OCI-LY1 (cell line): ENCODE measurements around the gene CALY.

Experiments used
- H2AFZ ChIP-seq: fragments of 200-600 bp; sonication (generic), shearing (Covaris generic); 2 replicates; pipeline ENCODE4 v1.6.0; 2014; ENCODE audit warnings: antibody characterized with exemption, mild to moderate bottlenecking, low read length
- H3F3A ChIP-seq: fragments of 200-600 bp; sonication (generic), shearing (Covaris generic); 2 replicates; pipeline ENCODE4 v1.6.0; 2014; ENCODE audit warnings: mild to moderate bottlenecking, antibody characterized with exemption, low read length, moderate library complexity; ENCODE audit not compliant: insufficient read depth
- H3K27ac ChIP-seq: fragments of 200-600 bp; sonication (generic); 2 replicates; pipeline ENCODE4 v1.5.1; 2014; ENCODE audit warnings: low read length, mixed run types, mild to moderate bottlenecking, low read depth; ENCODE audit not compliant: poor library complexity, severe bottlenecking
- H3K27me3 ChIP-seq: fragments of 200-600 bp; sonication (generic); 2 replicates; pipeline ENCODE4 v1.6.0; 2014; ENCODE audit warnings: antibody characterized with exemption, mild to moderate bottlenecking, low read length, moderate library complexity; ENCODE audit not compliant: insufficient read depth
- H3K36me3 ChIP-seq: fragments of 200-600 bp; sonication (generic); 2 replicates; pipeline ENCODE4 v1.6.1; 2014; ENCODE audit warnings: mild to moderate bottlenecking, antibody characterized with exemption, low read length, moderate library complexity, mixed read lengths; ENCODE audit not compliant: insufficient read depth
- H3K4me1 ChIP-seq: fragments of 200-600 bp; sonication (generic); 2 replicates; pipeline ENCODE4 v1.5.1; 2014; ENCODE audit warnings: mild to moderate bottlenecking, low read length, moderate library complexity; ENCODE audit not compliant: insufficient read depth, severe bottlenecking
- H3K4me2 ChIP-seq: fragments of 200-600 bp; sonication (generic), shearing (Covaris generic); 2 replicates; pipeline ENCODE4 v1.6.1; 2014; ENCODE audit warnings: low read length
- H3K4me3 ChIP-seq: fragments of 200-600 bp; sonication (generic); 2 replicates; pipeline ENCODE4 v1.5.1; 2014; ENCODE audit warnings: low read length, low read depth, mild to moderate bottlenecking, mixed read lengths; ENCODE audit not compliant: poor library complexity, severe bottlenecking
- H3K79me2 ChIP-seq: fragments of 200-600 bp; shearing (Covaris generic); 2 replicates; pipeline ENCODE4 v1.6.1; 2016; ENCODE audit warnings: mixed run types, low read length, mixed read lengths; ENCODE audit not compliant: insufficient read depth
- H3K9ac ChIP-seq: fragments of 200-600 bp; sonication (generic), shearing (Covaris generic); 2 replicates; pipeline ENCODE4 v1.6.1; 2014; ENCODE audit warnings: mild to moderate bottlenecking, low read length, mixed read lengths
- H3K9me2 ChIP-seq: fragments of 200-600 bp; sonication (generic), shearing (Covaris generic); 2 replicates; pipeline ENCODE4 v1.6.1; 2014; ENCODE audit warnings: low read depth, mild to moderate bottlenecking, low read length, mixed read lengths
- H3K9me3 ChIP-seq: fragments of 200-600 bp; shearing (Covaris generic); 2 replicates; pipeline ENCODE4 v1.6.1; 2014; ENCODE audit warnings: low read length, mixed read lengths
- H4K20me1 ChIP-seq: fragments of 200-600 bp; sonication (generic), shearing (Covaris generic); 2 replicates; pipeline ENCODE4 v1.6.0; 2016; ENCODE audit warnings: mild to moderate bottlenecking, low read length; ENCODE audit not compliant: insufficient read depth
- EZH2 ChIP-seq: fragments of 200-600 bp; sonication (generic), shearing (Covaris generic); IDR thresholded peaks from 2 replicates; pipeline ENCODE4 v1.8.0; 2017; ENCODE audit warnings: borderline replicate concordance, mixed run types, mild to moderate bottlenecking, antibody characterized with exemption, low read length, moderate library complexity, mixed read lengths
- TF ChIP-seq, protein P1 (sequence below): fragments of 200-600 bp; sonication (generic), shearing (Covaris generic); IDR thresholded peaks from 2 replicates; pipeline ENCODE4 v1.5.1; 2017; ENCODE audit warnings: mild to moderate bottlenecking, antibody characterized with exemption, low read length, moderate library complexity, mixed read lengths

The CALY gene

DNA sequence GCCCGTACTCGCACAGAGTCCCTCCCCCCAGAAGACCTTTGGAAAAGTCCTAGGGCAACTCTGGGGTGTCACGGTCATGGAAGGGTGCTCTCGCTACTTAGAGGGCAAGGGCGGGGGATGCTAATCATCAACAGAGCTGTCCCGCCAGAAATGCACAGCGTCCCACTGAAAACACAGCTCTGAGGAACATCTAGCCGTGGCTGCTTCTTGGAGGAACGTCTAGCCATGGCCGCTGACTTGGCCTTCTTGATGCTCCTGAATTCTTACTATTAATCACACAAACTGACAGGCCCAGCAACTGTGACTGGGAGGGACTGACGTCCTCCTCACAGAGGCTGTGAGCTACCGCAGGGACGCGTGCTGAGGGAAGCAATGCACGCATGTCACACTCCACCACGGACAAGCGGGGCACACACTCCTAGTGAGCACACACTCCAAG is 29.7 kb downstream of the CALY start:
- peak overlapping the region; percentile 87 for H3K4me3 ChIP-seq
- H3K79me2 ChIP-seq = no peaks in the 10 kb centered on the region; the same call in 1 of the 2 replicates
- no peaks in the 10 kb centered on the region for H3F3A ChIP-seq
- no peaks in the 10 kb centered on the region for H3K27me3 ChIP-seq
- TF ChIP-seq, protein P1, sequence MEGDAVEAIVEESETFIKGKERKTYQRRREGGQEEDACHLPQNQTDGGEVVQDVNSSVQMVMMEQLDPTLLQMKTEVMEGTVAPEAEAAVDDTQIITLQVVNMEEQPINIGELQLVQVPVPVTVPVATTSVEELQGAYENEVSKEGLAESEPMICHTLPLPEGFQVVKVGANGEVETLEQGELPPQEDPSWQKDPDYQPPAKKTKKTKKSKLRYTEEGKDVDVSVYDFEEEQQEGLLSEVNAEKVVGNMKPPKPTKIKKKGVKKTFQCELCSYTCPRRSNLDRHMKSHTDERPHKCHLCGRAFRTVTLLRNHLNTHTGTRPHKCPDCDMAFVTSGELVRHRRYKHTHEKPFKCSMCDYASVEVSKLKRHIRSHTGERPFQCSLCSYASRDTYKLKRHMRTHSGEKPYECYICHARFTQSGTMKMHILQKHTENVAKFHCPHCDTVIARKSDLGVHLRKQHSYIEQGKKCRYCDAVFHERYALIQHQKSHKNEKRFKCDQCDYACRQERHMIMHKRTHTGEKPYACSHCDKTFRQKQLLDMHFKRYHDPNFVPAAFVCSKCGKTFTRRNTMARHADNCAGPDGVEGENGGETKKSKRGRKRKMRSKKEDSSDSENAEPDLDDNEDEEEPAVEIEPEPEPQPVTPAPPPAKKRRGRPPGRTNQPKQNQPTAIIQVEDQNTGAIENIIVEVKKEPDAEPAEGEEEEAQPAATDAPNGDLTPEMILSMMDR = no peak
- no peak for TF ChIP-seq EZH2
- peak overlapping the region; percentile 95 for H3K4me2 ChIP-seq
- no peaks in the 10 kb centered on the region for H3K9me3 ChIP-seq
- no peak overlapping the region for H2AFZ ChIP-seq
- peaks cover 32% of the 10 kb centered on the region for H3K36me3 ChIP-seq
- peaks cover 24% of the 10 kb centered on the region for H3K4me1 ChIP-seq
- H3K9me2 ChIP-seq = no peaks in the 10 kb centered on the region
- H3K27ac ChIP-seq = no peak overlapping the region
- no peaks in the 10 kb centered on the region for H4K20me1 ChIP-seq
- H3K9ac ChIP-seq = peak overlapping the region; percentile 71

DNA sequence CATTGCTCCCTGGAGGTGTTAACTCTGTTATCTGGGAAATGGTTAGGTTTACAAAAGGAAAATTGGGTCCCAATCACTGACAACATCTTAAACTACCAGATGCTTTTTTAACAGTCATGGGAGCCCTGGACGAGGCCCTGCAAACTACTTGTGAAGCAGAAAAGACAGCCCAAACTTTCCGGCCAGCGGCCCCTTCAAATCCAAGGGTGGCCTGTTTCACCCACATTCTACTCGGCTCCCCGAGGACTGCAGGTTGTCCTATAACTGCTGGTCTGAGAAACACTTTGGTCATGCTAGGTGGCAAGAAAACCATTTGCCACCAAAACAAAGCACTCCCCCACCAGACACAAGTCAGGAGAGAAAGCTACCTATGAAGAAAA is 30.6 kb downstream of the CALY start:
- Histone ChIP-seq H3K27me3 (no peaks in the 10 kb centered on the region), H3K36me3 (peaks cover 26% of the 10 kb centered on the region), H3K4me1 (peaks cover 24% of the 10 kb centered on the region), H3K9me3 (no peaks in the 10 kb centered on the region), H3K4me3 (no peak overlapping the region), H3K9ac (no peak overlapping the region), H3K4me2 (no peak overlapping the region), H2AFZ (no peak overlapping the region), H3K79me2 (no peaks in the 10 kb centered on the region; the same call in 1 of the 2 replicates), H3K27ac (no peak overlapping the region), H3F3A (no peaks in the 10 kb centered on the region), H3K9me2 (no peaks in the 10 kb centered on the region), H4K20me1 (no peaks in the 10 kb centered on the region)
- TF ChIP-seq, protein P1 = no peak

- Histone ChIP-seq H3K9me3 (no peaks in the 10 kb centered on the region), H3K4me1 (peaks cover 20% of the 10 kb centered on the region), H3K79me2 (no peaks in the 10 kb centered on the region; the same call in 1 of the 2 replicates), H2AFZ (no peak overlapping the region), H3K9me2 (no peaks in the 10 kb centered on the region), H3F3A (no peaks in the 10 kb centered on the region), H4K20me1 (no peaks in the 10 kb centered on the region), H3K9ac (no peak overlapping the region), H3K4me2 (no peak overlapping the region), H3K27ac (no peak overlapping the region), H3K36me3 (peaks cover 34% of the 10 kb centered on the region; the same call in 1 of the 2 replicates), H3K27me3 (no peaks in the 10 kb centered on the region), H3K4me3 (no peak overlapping the region)
- TF ChIP-seq, protein P1 = no peak
Measured at GRCh38 chr10:133303206-133303605, 33.5 kb downstream of the CALY start.
